Measurements from ENCODE around the gene CADPS. TPM values are rescaled to one million over a fixed set of nuclear protein-coding genes. Genes with fewer than 3 reads are reported as not detected.

Gene CADPS
- total and polyA plus RNA-seq, 2 of the 4 experiments (the other 2 are of a cell fraction), result not detected

- TF ChIP-seq RCOR1 (IDR thresholded peaks at IDR 0.05; ENCODE audit: insufficient replicate concordance, low read length), result no peak
Measured at GRCh38 chr3:62632510-62633294, 242.5 kb downstream of the CADPS start (continued).

- ChIA-PET POLR2A (ENCODE audit: unreplicated experiment) (no interaction called here), CTCF (no interaction called here)
- no CpG with 5 or more reads among the region's 2 CpGs for WGBS, 2 experiments (ENCODE audit: extremely low coverage in 2 of 2, insufficient read length in 1 of 2)
- dilution Hi-C loops (cut with HindIII; ENCODE audit: low sequenced_read_pairs, unreplicated experiment) (no loop called here), in situ Hi-C loops (cut with MboI; ENCODE audit: low sequenced_read_pairs) (no loop called here), intact Hi-C loops (cut with micrococcal nuclease) (no loop called here)
- Histone ChIP-seq H3K79me1 (ENCODE audit: low read depth in 1 of 2, low read length in 2 of 2) (no peaks in the 10 kb centered on the region), H2BK5ac (ENCODE audit: low read depth, low read length, poor library complexity, severe bottlenecking) (no peak overlapping the region), H4K20me1 (ENCODE audit: insufficient read depth, low read length) (no peaks in the 10 kb centered on the region), H3K4me1 (ENCODE audit: control insufficient read depth, insufficient read depth, low read length) (no peaks in the 10 kb centered on the region), H3K4me2 (ENCODE audit: low read depth, low read length) (no peak overlapping the region), H3K9me3 (ENCODE audit: control insufficient read depth, insufficient read depth, low read length) (no peaks in the 10 kb centered on the region), H3K36me3 (ENCODE audit: control insufficient read depth, insufficient read depth, low read length) (no peaks in the 10 kb centered on the region), H4K5ac (ENCODE audit: low read depth, low read length) (no peak overlapping the region), H3K14ac (replicated peaks; ENCODE audit: low read depth, low read length) (no peak overlapping the region), H4K91ac (ENCODE audit: insufficient read depth, low read depth, low read length) (no peak overlapping the region), H3K56ac (ENCODE audit: extremely low read depth, insufficient read depth, low read length) (no peak overlapping the region), H3K4me3 (ENCODE audit: insufficient read depth, low read depth, low read length) (no peak overlapping the region), H2AFZ (replicated peaks; ENCODE audit: low read length, poor library complexity) (no peak overlapping the region), H3K18ac (ENCODE audit: low read depth, low read length) (no peak overlapping the region), H2AK5ac (ENCODE audit: low read depth, low read length) (no peak overlapping the region), H3K27me3 (ENCODE audit: control insufficient read depth, insufficient read depth, low read length) (peaks cover 9% of the 10 kb centered on the region), H2AK9ac (replicated peaks; ENCODE audit: low read depth, low read length, poor library complexity) (no peak overlapping the region), H2BK20ac (ENCODE audit: low read depth, low read length) (no peak overlapping the region), H3K27ac (ENCODE audit: insufficient read depth, low read length) (no peak overlapping the region), H3K4ac (ENCODE audit: low read depth, low read length) (no peak overlapping the region), H2BK15ac (ENCODE audit: low read depth, low read length) (no peak overlapping the region), H2BK120ac (ENCODE audit: low read depth, low read length) (no peak overlapping the region), H4K8ac (ENCODE audit: low read depth in 2 of 2, low read length in 2 of 2) (no peak overlapping the region), H3K9ac (ENCODE audit: low read depth, low read length) (no peak overlapping the region), H3K9me1 (ENCODE audit: insufficient read depth, low read length) (peaks cover 2% of the 10 kb centered on the region; the same call in 1 of the 2 replicates), H3K23ac (ENCODE audit: low read depth, low read length) (no peak overlapping the region)
- no TSS peak for BruUV-seq (replicated peaks)
- ATAC-seq (ENCODE audit: low read depth), result no peak
- DNase-seq, result no peak
- TF ChIP-seq CHD1 (IDR thresholded peaks at IDR 0.05; ENCODE audit: low read depth, low read length) (no peak), SMC3 (IDR thresholded peaks at IDR 0.05; ENCODE audit: low read depth, low read length) (no peak), USF2 (IDR thresholded peaks at IDR 0.05; ENCODE audit: low read depth, low read length) (no peak), CTCF (conservative IDR thresholded peaks at IDR 0.05; ENCODE audit: low read depth, low read length) (no peak), MAFK (IDR thresholded peaks at IDR 0.05; ENCODE audit: low read depth, low read length) (no peak), BHLHE40 (IDR thresholded peaks at IDR 0.05; ENCODE audit: low read depth, low read length) (no peak), RFX5 (IDR thresholded peaks at IDR 0.05; ENCODE audit: low read depth, low read length) (no peak), RCOR1 (IDR thresholded peaks at IDR 0.05; ENCODE audit: insufficient replicate concordance, low read length) (no peak), POLR2A (IDR thresholded peaks at IDR 0.05; ENCODE audit: low read depth, low read length) (no peak), MXI1 (IDR thresholded peaks at IDR 0.05; ENCODE audit: borderline replicate concordance, low read depth, low read length) (no peak), CEBPB (IDR thresholded peaks at IDR 0.05; ENCODE audit: low read depth, low read length) (no peak), ELK1 (IDR thresholded peaks at IDR 0.05; ENCODE audit: borderline replicate concordance, low read depth, low read length) (no peak), MAZ (IDR thresholded peaks at IDR 0.05; ENCODE audit: borderline replicate concordance, low read depth, low read length) (no peak)
Measured at GRCh38 chr3:62631488-62631887, 243.7 kb downstream of the CADPS start.
